Prostate gland (tissue), 2 donors: ENCODE measurements around the gene B4GALNT3.

Experiments
- CTCF ChIP-seq, 4 experiments: fragments of 200-600 bp in 2 of 4; fragments of 450-650 bp in 2 of 4; sonication (generic) in 2 of 4; IDR thresholded peaks; 1 replicate in 3 of 4; 2 replicates in 1 of 4; pipeline ENCODE4 v1.5.1; 2016 to 2019; ENCODE audit warnings: antibody characterized with exemption in 4 of 4, mild to moderate bottlenecking in 2 of 4, moderate library complexity in 2 of 4
- POLR2A ChIP-seq: fragments of 450-650 bp; IDR thresholded peaks from one replicate; pipeline ENCODE4 v1.6.1; 2016; ENCODE audit warnings: antibody characterized with exemption, mild to moderate bottlenecking
- POLR2AphosphoS5 ChIP-seq: sonication (generic); formaldehyde crosslinking; IDR thresholded peaks from one replicate; pipeline ENCODE4 v1.6.1; 2017; ENCODE audit warnings: antibody characterized with exemption

- TF ChIP-seq CTCF (IDR thresholded peaks at IDR 0.05): no peak
- no peak for TF ChIP-seq POLR2A
- no peak for TF ChIP-seq POLR2AphosphoS5
Measured at GRCh38 chr12:579420-580110, 119.8 kb downstream of the B4GALNT3 start.
